WTC11 (cell line): ENCODE data around the gene TUSC2. TPM values are rescaled to one million over a fixed set of nuclear protein-coding genes. Genes with fewer than 3 reads are reported as not detected.

Experiments
- ATAC-seq: fragments of 200-7000 bp; cut with Tn5 transposase; 2 replicates; pipeline ENCODE4 v1.10.0; 2021; ENCODE audit warnings: mild to moderate bottlenecking, moderate library complexity
- CTCF ChIA-PET: fragments of 300-600 bp; sonication (Branson Sonifier 250); formaldehyde crosslinking; loops from one replicate; lab custom pipeline; 2021; ENCODE audit warnings: antibody characterized with exemption; lab: Charles Lee
- POLR2A ChIA-PET: fragments of 350-600 bp; sonication (Branson Sonifier 250); formaldehyde crosslinking; loops from one replicate; lab custom pipeline; 2021; ENCODE audit warnings: antibody characterized with exemption; lab: Charles Lee
- DNase-seq: peaks from one replicate; pipeline ENCODE4 v3.0.0; 2021; ENCODE audit warnings: low spot score
- H3K27ac Mint-ChIP-seq: 2 replicates; pipeline ENCODE4 v1.8.0; 2021; ENCODE audit warnings: mixed read lengths
- H3K27me3 Mint-ChIP-seq: 2 replicates; pipeline ENCODE4 v1.8.0; 2021; ENCODE audit warnings: low read depth, mild to moderate bottlenecking, moderate library complexity, mixed read lengths
- H3K36me3 Mint-ChIP-seq: 2 replicates; pipeline ENCODE4 v1.8.0; 2021; ENCODE audit warnings: mixed read lengths
- H3K4me1 Mint-ChIP-seq: 2 replicates; pipeline ENCODE4 v1.8.0; 2022; ENCODE audit warnings: mixed read lengths
- H3K4me3 Mint-ChIP-seq: 2 replicates; pipeline ENCODE4 v1.8.0; 2021; ENCODE audit warnings: mild to moderate bottlenecking, moderate library complexity, mixed read lengths
- H3K9me3 Mint-ChIP-seq: 2 replicates; pipeline ENCODE4 v1.8.0; 2021; ENCODE audit warnings: mixed read lengths
- ATF6 ChIP-seq: sonication (generic); formaldehyde crosslinking; IDR thresholded peaks from 2 replicates; pipeline ENCODE4 v1.8.1; 2023; ENCODE audit warnings: mild to moderate bottlenecking, missing genetic modification reagents
- CBFB ChIP-seq: sonication (generic); formaldehyde crosslinking; IDR thresholded peaks from 2 replicates; pipeline ENCODE4 v1.8.1; 2022; ENCODE audit warnings: mild to moderate bottlenecking, low read depth, missing genetic modification reagents
- ELF4 ChIP-seq: sonication (generic); formaldehyde crosslinking; IDR thresholded peaks from 2 replicates; pipeline ENCODE4 v1.8.1; 2022; ENCODE audit warnings: low read depth, mild to moderate bottlenecking, moderate library complexity, missing genetic modification reagents
- ERG ChIP-seq: fragments of 250-450 bp; sonication (Bioruptor Pico); IDR thresholded peaks from 2 replicates; pipeline ENCODE4 v1.8.0; 2021; ENCODE audit warnings: mild to moderate bottlenecking
- FOXJ3 ChIP-seq: sonication (generic); formaldehyde crosslinking; IDR thresholded peaks from 2 replicates; pipeline ENCODE4 v1.9.0; 2021; ENCODE audit warnings: missing genetic modification reagents, mild to moderate bottlenecking, borderline replicate concordance
- FOXK1 ChIP-seq: sonication (generic); formaldehyde crosslinking; IDR thresholded peaks from 2 replicates; pipeline ENCODE4 v1.8.0; 2022; ENCODE audit warnings: mild to moderate bottlenecking, moderate library complexity, missing genetic modification reagents
- FOXP4 ChIP-seq: sonication (generic); formaldehyde crosslinking; IDR thresholded peaks from 2 replicates; pipeline ENCODE4 v1.8.0; 2022; ENCODE audit warnings: mild to moderate bottlenecking, missing genetic modification reagents
- NR1H2 ChIP-seq: sonication (generic); formaldehyde crosslinking; IDR thresholded peaks from 2 replicates; pipeline ENCODE4 v1.9.0; 2021; ENCODE audit warnings: mild to moderate bottlenecking, moderate library complexity, missing genetic modification reagents
- OVOL2 ChIP-seq: fragments of 250-450 bp; sonication (Bioruptor Pico); IDR thresholded peaks from 2 replicates; pipeline ENCODE4 v1.9.0; 2021; ENCODE audit warnings: mild to moderate bottlenecking, borderline replicate concordance
- PRDM15 ChIP-seq: sonication (generic); formaldehyde crosslinking; IDR thresholded peaks from 2 replicates; pipeline ENCODE4 v1.8.0; 2022; ENCODE audit warnings: missing genetic modification reagents
- RORB ChIP-seq: fragments of 250-450 bp; sonication (Bioruptor Pico); IDR thresholded peaks from 2 replicates; pipeline ENCODE4 v1.9.0; 2021; ENCODE audit warnings: mild to moderate bottlenecking
- SMAD4 ChIP-seq: sonication (generic); formaldehyde crosslinking; IDR thresholded peaks from 2 replicates; pipeline ENCODE4 v1.8.0; 2022; ENCODE audit warnings: mild to moderate bottlenecking, missing genetic modification reagents
- ZNF416 ChIP-seq: fragments of 250-450 bp; sonication (Bioruptor Pico); IDR thresholded peaks from 2 replicates; pipeline ENCODE4 v1.9.0; 2021; ENCODE audit warnings: mild to moderate bottlenecking, inconsistent platforms
- total RNA-seq: library from RNA; stranded (reverse); gene quantifications from 3 replicates; pipeline ENCODE4 v1.2.3, GENCODE V29; 2021
- TF ChIP-seq, protein P1 (sequence below): sonication (generic); formaldehyde crosslinking; IDR thresholded peaks from 2 replicates; pipeline ENCODE4 v1.8.1; 2022; ENCODE audit warnings: mild to moderate bottlenecking, moderate library complexity, missing genetic modification reagents
- TF ChIP-seq, protein P2 (sequence below): fragments of 250-450 bp; sonication (Bioruptor Pico); conservative IDR thresholded peaks from 2 replicates; pipeline ENCODE4 v1.9.0; 2021; ENCODE audit warnings: mild to moderate bottlenecking

The TUSC2 gene
- total RNA-seq, 1 experiment from 2014 or later = 41.1 TPM

DNA sequence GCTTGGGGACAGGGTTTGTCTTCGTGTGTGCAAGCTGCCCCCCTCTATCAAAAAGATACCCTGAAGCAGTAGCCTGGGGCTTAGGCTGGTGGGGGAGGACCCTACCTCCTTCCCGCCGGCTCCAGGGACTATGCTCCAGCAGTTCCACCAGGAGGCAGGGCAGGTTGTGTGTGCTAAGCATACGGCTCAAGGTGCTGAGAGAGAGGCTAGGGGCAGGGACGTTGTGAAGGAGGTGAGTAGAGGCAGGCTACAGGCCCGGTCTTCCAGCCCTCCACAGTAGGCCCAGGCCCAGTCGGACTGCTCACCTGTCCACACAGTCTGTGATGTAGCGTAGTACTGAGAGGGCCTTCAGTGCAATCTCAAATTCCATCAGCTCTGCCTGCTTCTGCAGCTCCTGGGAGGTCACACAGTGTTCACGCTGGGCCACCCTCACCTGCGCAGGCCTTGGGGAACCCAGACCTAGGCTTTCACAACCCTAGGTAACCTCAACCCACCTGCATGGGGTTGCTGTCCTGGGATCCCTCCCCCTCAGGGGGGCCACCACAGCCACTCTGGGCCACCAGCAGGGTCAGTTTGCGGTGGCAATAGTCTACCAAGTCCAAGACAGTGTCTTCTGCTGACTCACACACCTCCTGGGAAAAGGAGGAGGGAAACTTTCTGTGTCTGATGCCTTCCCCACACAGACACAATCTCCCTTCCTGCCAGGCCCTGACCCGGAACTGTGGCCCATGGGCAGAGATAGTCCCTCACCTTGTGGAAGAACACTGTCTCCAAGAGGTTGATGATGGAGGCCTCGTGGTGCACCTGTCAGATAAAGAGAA is 15.0 kb upstream of the TUSC2 start:
- POLR2A ChIA-PET = no interaction called here
- Mint-ChIP-seq H3K27me3 (peaks cover 86% of the 10 kb centered on the region), H3K27ac (no peak overlapping the region), H3K4me3 (no peak overlapping the region), H3K36me3 (0 out of 2 replicates have a peak, but pooled peaks cover 3% of the 10 kb centered on the region)
- peak; percentile 57 for ATAC-seq
- no peak for TF ChIP-seq ATF6 (CRISPR knock-in tag)
- TF ChIP-seq NR1H2 (CRISPR knock-in tag) = no peak
- no peak for TF ChIP-seq ZNF416 (CRISPR knock-in tag)
- TF ChIP-seq, protein P1, sequence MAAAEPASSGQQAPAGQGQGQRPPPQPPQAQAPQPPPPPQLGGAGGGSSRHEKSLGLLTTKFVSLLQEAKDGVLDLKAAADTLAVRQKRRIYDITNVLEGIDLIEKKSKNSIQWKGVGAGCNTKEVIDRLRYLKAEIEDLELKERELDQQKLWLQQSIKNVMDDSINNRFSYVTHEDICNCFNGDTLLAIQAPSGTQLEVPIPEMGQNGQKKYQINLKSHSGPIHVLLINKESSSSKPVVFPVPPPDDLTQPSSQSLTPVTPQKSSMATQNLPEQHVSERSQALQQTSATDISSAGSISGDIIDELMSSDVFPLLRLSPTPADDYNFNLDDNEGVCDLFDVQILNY (CRISPR knock-in tag) = no peak
- TF ChIP-seq FOXJ3 = no peak
- TF ChIP-seq PRDM15 (CRISPR knock-in tag) = no peak
- no peak for TF ChIP-seq ERG (CRISPR knock-in tag)
- TF ChIP-seq SMAD4 (CRISPR knock-in tag) = no peak
- TF ChIP-seq, all 79 proteins: peak for 0
- CTCF ChIA-PET = interaction anchor here (1.6 kb wide), 1 partner anchor 207 kb away, joined by 6 read pairs; no protein-coding TSS in a partner anchor
- Mint-ChIP-seq H3K9me3 (no peaks in the 10 kb centered on the region), H3K4me1 (peaks cover 24% of the 10 kb centered on the region)
- DNase-seq = peak; percentile 58

DNA sequence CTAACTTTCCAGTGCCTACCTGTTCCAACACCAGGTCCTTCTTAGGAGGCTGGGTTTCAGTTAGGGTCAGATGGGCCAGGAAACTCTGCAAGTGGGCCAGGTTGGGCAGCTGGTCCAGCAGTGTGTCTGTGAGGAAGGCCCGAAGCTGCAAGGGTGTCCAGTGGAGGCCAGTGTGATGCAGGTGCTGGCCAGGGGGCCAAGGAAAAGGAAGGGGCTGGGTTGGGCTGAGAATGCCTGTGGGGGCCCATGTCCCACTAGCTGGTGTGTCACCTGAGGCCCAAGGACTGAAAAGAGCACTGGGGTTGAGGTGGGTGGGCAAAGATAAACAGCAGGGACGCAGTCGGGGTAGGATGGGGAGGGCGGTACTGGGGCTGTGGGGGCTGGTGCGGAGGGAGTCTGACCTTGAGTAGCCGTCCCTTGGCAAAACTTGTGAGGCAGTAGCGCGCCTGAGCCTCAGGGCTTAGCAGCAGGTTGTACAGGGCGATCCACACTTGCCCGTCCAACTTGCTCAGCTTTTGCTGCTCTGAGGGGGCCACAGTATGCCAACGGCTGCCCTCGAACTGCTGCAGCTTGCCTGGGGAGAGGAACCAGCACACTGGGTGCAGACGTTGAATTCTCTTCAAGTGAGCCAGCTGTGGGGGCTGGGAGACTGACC is 14.1 kb upstream of the TUSC2 start:
- H3K4me1 Mint-ChIP-seq = peaks cover 25% of the 10 kb centered on the region
- POLR2A ChIA-PET = no interaction called here
- no peaks in the 10 kb centered on the region for H3K36me3 Mint-ChIP-seq
- no peak for ATAC-seq
- CTCF ChIA-PET = interaction anchor here (1.6 to 1.9 kb wide), 3 partner anchors 14 to 270 kb away, joined by 4 to 10 read pairs (median 6); partner anchors contain the start of genes CISH and TUSC2
- H3K4me3 Mint-ChIP-seq = no peak overlapping the region
- H3K27ac Mint-ChIP-seq = no peak overlapping the region
- no peak for DNase-seq
- H3K27me3 Mint-ChIP-seq = peaks cover 88% of the 10 kb centered on the region
- H3K9me3 Mint-ChIP-seq = no peaks in the 10 kb centered on the region
- TF ChIP-seq CBFB (no peak), OVOL2 (CRISPR knock-in tag) (no peak), PRDM15 (CRISPR knock-in tag) (no peak), FOXK1 (CRISPR knock-in tag) (no peak), ELF4 (CRISPR knock-in tag) (no peak), ZNF416 (CRISPR knock-in tag) (no peak), RORB (CRISPR knock-in tag) (no peak), FOXP4 (CRISPR knock-in tag) (no peak)
- TF ChIP-seq, protein P2, sequence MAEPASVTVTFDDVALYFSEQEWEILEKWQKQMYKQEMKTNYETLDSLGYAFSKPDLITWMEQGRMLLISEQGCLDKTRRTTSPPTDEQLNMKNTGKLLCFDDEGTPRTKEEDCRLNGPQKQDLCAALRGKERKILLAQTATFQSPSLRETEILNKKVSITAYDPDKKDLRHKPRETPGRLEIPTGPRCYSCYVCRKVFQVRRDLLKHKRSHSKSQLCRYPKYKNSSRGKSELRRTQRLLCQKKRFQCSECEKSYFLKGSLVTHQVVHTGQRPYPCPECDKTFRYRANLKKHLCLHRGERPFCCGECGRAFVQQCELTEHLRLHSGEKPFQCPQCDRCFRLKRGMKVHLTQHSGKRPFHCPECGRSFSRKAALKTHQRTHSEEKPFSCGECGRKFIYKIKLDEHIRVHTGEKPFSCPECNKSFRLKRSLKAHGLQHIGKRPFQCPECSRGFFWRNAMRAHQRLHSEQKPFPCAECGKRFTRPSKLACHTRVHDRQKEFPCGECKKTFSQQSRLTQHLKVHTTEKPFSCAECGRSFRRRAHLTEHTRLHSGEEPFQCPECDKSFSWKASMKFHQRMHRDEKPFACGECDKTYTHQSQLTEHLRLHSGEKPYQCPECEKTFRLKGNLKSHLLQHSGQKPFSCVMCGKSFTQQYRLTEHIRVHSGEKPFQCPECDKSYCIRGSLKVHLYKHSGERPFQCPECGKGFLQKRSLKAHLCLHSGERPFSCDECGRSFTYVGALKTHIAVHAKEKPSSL (CRISPR knock-in tag) = no peak
